Measurements from ENCODE around the gene PEPD.

GRCh38 chr19:33497131-33497777 lies 24.3 kb downstream of the PEPD start:
- TF ChIP-seq, protein P1, sequence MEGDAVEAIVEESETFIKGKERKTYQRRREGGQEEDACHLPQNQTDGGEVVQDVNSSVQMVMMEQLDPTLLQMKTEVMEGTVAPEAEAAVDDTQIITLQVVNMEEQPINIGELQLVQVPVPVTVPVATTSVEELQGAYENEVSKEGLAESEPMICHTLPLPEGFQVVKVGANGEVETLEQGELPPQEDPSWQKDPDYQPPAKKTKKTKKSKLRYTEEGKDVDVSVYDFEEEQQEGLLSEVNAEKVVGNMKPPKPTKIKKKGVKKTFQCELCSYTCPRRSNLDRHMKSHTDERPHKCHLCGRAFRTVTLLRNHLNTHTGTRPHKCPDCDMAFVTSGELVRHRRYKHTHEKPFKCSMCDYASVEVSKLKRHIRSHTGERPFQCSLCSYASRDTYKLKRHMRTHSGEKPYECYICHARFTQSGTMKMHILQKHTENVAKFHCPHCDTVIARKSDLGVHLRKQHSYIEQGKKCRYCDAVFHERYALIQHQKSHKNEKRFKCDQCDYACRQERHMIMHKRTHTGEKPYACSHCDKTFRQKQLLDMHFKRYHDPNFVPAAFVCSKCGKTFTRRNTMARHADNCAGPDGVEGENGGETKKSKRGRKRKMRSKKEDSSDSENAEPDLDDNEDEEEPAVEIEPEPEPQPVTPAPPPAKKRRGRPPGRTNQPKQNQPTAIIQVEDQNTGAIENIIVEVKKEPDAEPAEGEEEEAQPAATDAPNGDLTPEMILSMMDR (IDR thresholded peaks at IDR 0.05 in 4 of 5, conservative IDR thresholded peaks at IDR 0.05 in 1 of 5): no peak
- no peak for TF ChIP-seq POLR2A (IDR thresholded peaks at IDR 0.05)
